ENCODE results near the gene SEMA3B. TPM values are rescaled to one million over a fixed set of nuclear protein-coding genes. Genes with fewer than 3 reads are reported as not detected.
A peak's percentile ranks its signal among the peaks of the same experiment; 100 is the strongest.
"Not testable (repeated sequence)": the region's sequence is repeated elsewhere in the genome, so short reads cannot be mapped to it uniquely, and the experiment has no call there.

SEMA3B gene
- total and polyA plus RNA-seq, 7 experiments from 2014 or later = 0.73 to 3.7 (median 1.4) TPM; not detected in 2

GRCh38 chr3:50261505-50261904 lies 7.4 kb upstream of the SEMA3B start:
- H3K4me3 Mint-ChIP-seq = peak overlapping the region in 5 of 10 donors; percentile 8 to 86 (median 43)
- POLR2A ChIA-PET = interaction anchor here (1.0 to 1.4 kb wide), 2 partner anchors 14 to 26 kb away, joined by 3 to 5 read pairs; partner anchors contain the start of gene GNAI2

GRCh38 chr3:50262200-50262599 lies 6.7 kb upstream of the SEMA3B start:
- peaks cover under 1 to 23% (median 5%) of the 10 kb centered on the region in 3 experiments for H3K36me3 ChIP-seq (ENCODE audit: control insufficient read depth in 2 of 3, insufficient read depth in 3 of 3, low read length in 3 of 3)
- DNase-seq; POLR2A ChIA-PET; H3K9me3 Mint-ChIP-seq; H3K4me3 Mint-ChIP-seq; H3K4me1 ChIP-seq (ENCODE audit: control insufficient read depth in 2 of 2, insufficient read depth in 2 of 2, low read length in 2 of 2); ATAC-seq; H3K27ac Mint-ChIP-seq; H3K27me3 ChIP-seq (ENCODE audit: control insufficient read depth in 2 of 2, insufficient read depth in 2 of 2, low read length in 2 of 2); intact Hi-C loops (cut with micrococcal nuclease); H3K27ac ChIP-seq (ENCODE audit: low read depth, low read length); H3K9me3 ChIP-seq (ENCODE audit: control insufficient read depth in 2 of 3, low read length in 3 of 3); H3K4me3 ChIP-seq (ENCODE audit: low read length): not testable (repeated sequence)
- CTCF ChIA-PET = interaction anchor here (0.9 kb wide), 1 partner anchor 70 kb away, joined by 3 read pairs; no protein-coding TSS in a partner anchor
- Mint-ChIP-seq H3K36me3 (peaks cover 0 to 10% (median 0%) of the 10 kb centered on the region in 5 donors), H3K27me3 (peaks cover 0 to 14% (median 0%) of the 10 kb centered on the region in 5 donors), H3K4me1 (peaks cover 0 to 12% (median 4%) of the 10 kb centered on the region in 7 donors)

More at GRCh38 chr3:50261505-50261904, 7.4 kb upstream of the SEMA3B start:
- Histone ChIP-seq H3K36me3 (ENCODE audit: control insufficient read depth in 2 of 3, insufficient read depth in 3 of 3, low read length in 3 of 3) (peaks cover 5 to 30% (median 8%) of the 10 kb centered on the region in 3 experiments), H3K4me1 (ENCODE audit: control insufficient read depth in 2 of 2, insufficient read depth in 2 of 2, low read length in 2 of 2) (peaks cover 6% of the 10 kb centered on the region in 2 donors), H3K27me3 (ENCODE audit: control insufficient read depth in 2 of 2, insufficient read depth in 2 of 2, low read length in 2 of 2) (no peaks in the 10 kb centered on the region), H3K9me3 (ENCODE audit: control insufficient read depth in 2 of 3, low read length in 3 of 3) (no peaks in the 10 kb centered on the region), H3K4me3 (ENCODE audit: low read length) (no peak overlapping the region), H3K27ac (ENCODE audit: low read depth, low read length) (no peak overlapping the region)
- ATAC-seq (no peak), DNase-seq (no peak)
- CTCF ChIA-PET = interaction anchor here (0.9 to 1.0 kb wide), 2 partner anchors 17 to 69 kb away, joined by 3 to 4 read pairs; partner anchors contain the start of gene LSMEM2
- peak overlapping the region in 2 of 9 donors; percentile 19 to 71 for H3K27ac Mint-ChIP-seq
- peaks cover 0 to 16% (median 0%) of the 10 kb centered on the region in 5 donors for H3K36me3 Mint-ChIP-seq
- intact Hi-C loops (cut with micrococcal nuclease) = no loop called here
- no peaks in the 10 kb centered on the region for H3K9me3 Mint-ChIP-seq
- H3K4me1 Mint-ChIP-seq = peaks cover 0 to 12% (median 4%) of the 10 kb centered on the region in 7 donors
- peaks cover 0 to 7% (median 0%) of the 10 kb centered on the region in 5 donors for H3K27me3 Mint-ChIP-seq

- Mint-ChIP-seq H3K27ac (no peak overlapping the region), H3K27me3 (peaks cover 0 to 19% (median 0%) of the 10 kb centered on the region in 5 donors), H3K4me1 (peaks cover 0 to 12% (median 3%) of the 10 kb centered on the region in 7 donors), H3K9me3 (no peaks in the 10 kb centered on the region), H3K4me3 (no peak overlapping the region), H3K36me3 (peaks cover 0 to 5% (median 0%) of the 10 kb centered on the region in 5 donors)
- no peak for DNase-seq
- Histone ChIP-seq H3K4me1 (ENCODE audit: control insufficient read depth in 2 of 2, insufficient read depth in 2 of 2, low read length in 2 of 2) (peaks cover 6% of the 10 kb centered on the region in 2 donors), H3K27me3 (ENCODE audit: control insufficient read depth in 2 of 2, insufficient read depth in 2 of 2, low read length in 2 of 2) (no peaks in the 10 kb centered on the region), H3K27ac (ENCODE audit: low read depth, low read length) (no peak overlapping the region), H3K4me3 (ENCODE audit: low read length) (no peak overlapping the region), H3K36me3 (ENCODE audit: control insufficient read depth in 2 of 3, insufficient read depth in 3 of 3, low read length in 3 of 3) (peaks cover 0 to 18% (median 0%) of the 10 kb centered on the region in 3 experiments), H3K9me3 (ENCODE audit: control insufficient read depth in 2 of 3, low read length in 3 of 3) (no peaks in the 10 kb centered on the region)
- ATAC-seq = no peak
- CTCF ChIA-PET = interaction anchor here (0.6 to 1.4 kb wide), 4 partner anchors 16 to 71 kb away, joined by 3 to 6 read pairs (median 4); partner anchors contain the start of gene IFRD2
- intact Hi-C loops (cut with micrococcal nuclease) = no loop called here
- POLR2A ChIA-PET = interaction anchor here (0.7 kb wide), 1 partner anchor 71 kb away, joined by 3 read pairs; no protein-coding TSS in a partner anchor
Measured at GRCh38 chr3:50262778-50263177, 6.2 kb upstream of the SEMA3B start.

- Mint-ChIP-seq H3K27ac (no peak overlapping the region), H3K4me3 (no peak overlapping the region), H3K36me3 (no peaks in the 10 kb centered on the region), H3K27me3 (peaks cover 0 to 28% (median 0%) of the 10 kb centered on the region in 5 donors), H3K9me3 (no peaks in the 10 kb centered on the region), H3K4me1 (peaks cover 0 to 12% (median 3%) of the 10 kb centered on the region in 7 donors)
- intact Hi-C loops (cut with micrococcal nuclease) = no loop called here
- no peak for DNase-seq
- POLR2A ChIA-PET = interaction anchor here (0.6 to 0.7 kb wide), 2 partner anchors 40 to 70 kb away, joined by 3 to 5 read pairs; no protein-coding TSS in a partner anchor
- H3K9me3 ChIP-seq (ENCODE audit: control insufficient read depth in 2 of 3, low read length in 3 of 3) = no peaks in the 10 kb centered on the region
- H3K27ac ChIP-seq (ENCODE audit: low read depth, low read length) = no peak overlapping the region
- H3K36me3 ChIP-seq (ENCODE audit: control insufficient read depth in 2 of 3, insufficient read depth in 3 of 3, low read length in 3 of 3) = peaks cover 0 to 8% (median 0%) of the 10 kb centered on the region in 3 experiments
- H3K27me3 ChIP-seq (ENCODE audit: control insufficient read depth in 2 of 2, insufficient read depth in 2 of 2, low read length in 2 of 2) = no peaks in the 10 kb centered on the region
- CTCF ChIA-PET = interaction anchor here (0.6 to 1.4 kb wide), 5 partner anchors 17 to 359 kb away, joined by 3 to 6 read pairs (median 4); partner anchors contain the start of gene IFRD2
- H3K4me3 ChIP-seq (ENCODE audit: low read length) = no peak overlapping the region
- no peak for ATAC-seq
- H3K4me1 ChIP-seq (ENCODE audit: control insufficient read depth in 2 of 2, insufficient read depth in 2 of 2, low read length in 2 of 2) = peaks cover 6% of the 10 kb centered on the region in 2 donors
Measured at GRCh38 chr3:50263478-50264382, 5.2 kb upstream of the SEMA3B start.

GRCh38 chr3:50264383-50264963 lies 4.5 kb upstream of the SEMA3B start:
- Histone ChIP-seq H3K27me3 (ENCODE audit: control insufficient read depth in 2 of 2, insufficient read depth in 2 of 2, low read length in 2 of 2) (no peaks in the 10 kb centered on the region), H3K36me3 (ENCODE audit: control insufficient read depth in 2 of 3, insufficient read depth in 3 of 3, low read length in 3 of 3) (peaks cover 0 to under 1% (median 0%) of the 10 kb centered on the region in 3 experiments), H3K4me3 (ENCODE audit: low read length) (no peak overlapping the region), H3K27ac (ENCODE audit: low read depth, low read length) (no peak overlapping the region), H3K9me3 (ENCODE audit: control insufficient read depth in 2 of 3, low read length in 3 of 3) (no peaks in the 10 kb centered on the region), H3K4me1 (ENCODE audit: control insufficient read depth in 2 of 2, insufficient read depth in 2 of 2, low read length in 2 of 2) (peaks cover 4 to 6% of the 10 kb centered on the region in 2 donors)
- CTCF ChIA-PET = interaction anchor here (0.6 to 1.4 kb wide), 4 partner anchors 28 to 358 kb away, joined by 3 to 6 read pairs (median 4); partner anchors contain the start of gene IFRD2
- H3K27ac Mint-ChIP-seq = no peak overlapping the region
- intact Hi-C loops (cut with micrococcal nuclease) = no loop called here
- H3K4me3 Mint-ChIP-seq = no peak overlapping the region
- POLR2A ChIA-PET = interaction anchor here (0.6 kb wide), 1 partner anchor 41 kb away, joined by 5 read pairs; no protein-coding TSS in a partner anchor
- peaks cover 0 to 8% (median 3%) of the 10 kb centered on the region in 7 donors for H3K4me1 Mint-ChIP-seq
- H3K36me3 Mint-ChIP-seq = no peaks in the 10 kb centered on the region
- no peaks in the 10 kb centered on the region for H3K9me3 Mint-ChIP-seq
- no peak for ATAC-seq
- peaks cover 0 to 30% (median 0%) of the 10 kb centered on the region in 5 donors for H3K27me3 Mint-ChIP-seq
- DNase-seq = no peak

GRCh38 chr3:50264964-50265485 lies 3.9 kb upstream of the SEMA3B start:
- no peaks in the 10 kb centered on the region for H3K9me3 Mint-ChIP-seq
- H3K4me1 ChIP-seq (ENCODE audit: control insufficient read depth in 2 of 2, insufficient read depth in 2 of 2, low read length in 2 of 2) = peaks cover 0 to 6% of the 10 kb centered on the region in 2 donors
- intact Hi-C loops (cut with micrococcal nuclease) = no loop called here
- no peak overlapping the region for H3K27ac Mint-ChIP-seq
- H3K9me3 ChIP-seq (ENCODE audit: control insufficient read depth in 2 of 3, low read length in 3 of 3) = no peaks in the 10 kb centered on the region
- H3K36me3 ChIP-seq (ENCODE audit: control insufficient read depth in 2 of 3, insufficient read depth in 3 of 3, low read length in 3 of 3) = no peaks in the 10 kb centered on the region
- CTCF ChIA-PET = interaction anchor here (0.6 to 0.8 kb wide), 2 partner anchors 71 to 165 kb away, joined by 3 to 6 read pairs; no protein-coding TSS in a partner anchor
- DNase-seq (no peak), ATAC-seq (no peak)
- POLR2A ChIA-PET = no interaction called here
- no peaks in the 10 kb centered on the region for H3K36me3 Mint-ChIP-seq
- no peaks in the 10 kb centered on the region for H3K27me3 ChIP-seq (ENCODE audit: control insufficient read depth in 2 of 2, insufficient read depth in 2 of 2, low read length in 2 of 2)
- H3K4me3 ChIP-seq (ENCODE audit: low read length) = no peak overlapping the region
- no peak overlapping the region for H3K27ac ChIP-seq (ENCODE audit: low read depth, low read length)
- H3K4me1 Mint-ChIP-seq = peaks cover 0 to 5% (median 0%) of the 10 kb centered on the region in 7 donors
- peaks cover 0 to 30% (median 0%) of the 10 kb centered on the region in 5 donors for H3K27me3 Mint-ChIP-seq
- no peak overlapping the region for H3K4me3 Mint-ChIP-seq
